RPMI7951 (cell line): ENCODE measurements around the gene RETN. TPM values are rescaled to one million over a fixed set of nuclear protein-coding genes. Genes with fewer than 3 reads are reported as not detected.

Experiments used
- DNase-seq: peaks from one replicate; pipeline ENCODE4 v3.0.0-alpha.2; 2012; ENCODE audit warnings: low read depth
- total RNA-seq: library from RNA; depleted of rRNA; stranded (reverse); fragments of >200 nt; shearing (Covaris generic); gene quantifications from 2 replicates; pipeline ENCODE4 v1.2.3, GENCODE V29; 2014

The RETN gene
- total RNA-seq, 1 experiment from 2014 or later = not detected

DNA sequence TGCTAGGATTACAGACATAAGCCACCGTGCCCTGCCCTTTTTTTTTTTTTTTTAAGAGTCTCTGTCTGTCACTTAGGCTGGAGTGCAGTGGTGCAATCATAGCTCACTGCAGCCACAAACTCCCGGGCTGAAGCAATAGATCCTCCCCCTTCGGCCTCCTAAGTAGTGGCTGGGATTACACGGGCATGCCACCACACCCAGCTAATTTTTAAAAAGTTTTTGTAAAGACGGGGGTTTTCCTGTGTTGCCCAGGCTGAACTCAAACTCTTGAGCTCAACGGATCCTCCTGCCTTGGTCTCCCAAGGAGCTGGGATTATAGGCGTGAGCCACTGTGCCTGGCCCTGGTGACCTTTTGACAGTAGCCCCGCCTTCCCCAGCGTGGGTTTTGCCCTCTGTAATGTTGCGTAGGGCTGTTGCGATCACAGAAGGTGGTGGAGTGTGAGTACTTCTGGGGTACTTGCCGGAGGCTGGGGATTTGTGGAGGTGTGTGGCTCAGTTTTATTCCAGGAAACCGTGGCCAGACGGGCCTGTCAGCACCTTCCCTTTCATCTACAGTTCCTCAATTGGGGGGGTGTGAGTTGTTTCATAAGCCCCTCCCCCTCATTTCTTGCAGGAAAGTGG is 11.6 kb upstream of the RETN start:
- DNase-seq = no peak

DNA sequence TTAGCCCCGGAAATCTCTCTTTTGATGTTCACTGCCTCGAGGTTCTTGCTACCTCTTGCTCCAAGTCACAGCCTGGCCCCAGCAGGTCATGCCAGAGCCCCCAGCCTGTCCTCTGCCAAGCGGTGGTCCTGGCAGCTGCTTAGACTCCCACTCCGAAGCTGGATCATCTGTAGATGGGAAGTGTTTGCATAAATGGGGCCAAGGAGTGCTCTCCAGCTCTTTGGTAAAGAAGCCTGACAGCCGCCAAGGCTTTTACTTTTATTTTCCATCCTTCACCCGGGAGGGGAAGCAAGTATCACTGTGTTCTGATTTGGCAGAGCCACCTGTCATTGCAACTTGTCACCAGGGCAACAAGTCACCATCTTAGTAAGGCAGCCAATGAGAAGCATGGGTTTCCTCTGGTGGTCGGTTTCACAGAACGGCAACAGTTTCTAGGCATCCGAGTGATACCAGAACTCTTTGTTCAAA is 10.6 kb upstream of the RETN start:
- no peak for DNase-seq

GRCh38 chr19:7661744-7662538 is 6.9 kb upstream of the RETN start:
- DNase-seq = no peak

- DNase-seq = no peak
These were observed 6.2 kb upstream of the RETN start for GRCh38 chr19:7662657-7663056.

GRCh38 chr19:7663706-7664105 is 5.1 kb upstream of the RETN start:
- DNase-seq = no peak

DNA sequence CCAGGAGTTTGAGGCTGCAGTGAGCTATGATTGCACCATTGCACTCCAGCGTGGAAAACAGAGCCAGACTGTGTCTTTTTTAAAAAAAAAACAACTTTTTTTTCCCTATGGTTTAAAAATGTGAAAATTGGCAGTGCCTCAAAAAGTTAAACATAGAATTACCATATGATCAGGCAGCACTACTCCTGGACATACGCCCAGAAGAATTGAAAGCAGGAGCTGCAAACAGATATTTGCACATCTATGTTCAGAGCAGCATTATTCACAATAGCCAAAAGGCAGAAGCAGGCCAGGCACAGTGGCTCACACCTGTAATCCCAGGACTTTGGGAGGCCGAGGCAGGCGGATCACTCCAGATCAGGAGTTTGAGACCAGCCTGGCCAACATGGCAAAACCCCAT is 3.8 kb upstream of the RETN start:
- DNase-seq = no peak

DNA sequence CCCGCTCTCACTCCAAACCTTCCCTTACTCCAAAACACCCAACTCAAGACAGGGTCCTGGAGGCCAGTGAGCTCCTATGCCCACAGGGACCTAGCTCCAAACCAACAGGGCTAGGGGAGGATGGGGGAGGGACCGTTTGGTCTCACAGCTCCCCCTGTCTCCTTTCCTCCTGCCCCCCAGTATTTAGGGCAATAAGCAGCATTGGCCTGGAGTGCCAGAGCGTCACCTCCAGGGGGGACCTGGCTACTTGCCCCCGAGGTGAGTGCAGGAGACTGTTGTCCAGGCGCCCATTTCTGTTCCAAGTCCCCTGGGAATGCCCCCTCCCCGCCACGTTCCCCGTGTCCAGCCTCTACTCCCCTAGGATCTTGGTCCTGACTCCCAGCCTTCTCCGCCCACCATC is 792 bp downstream of the RETN start:
- DNase-seq = no peak

DNA sequence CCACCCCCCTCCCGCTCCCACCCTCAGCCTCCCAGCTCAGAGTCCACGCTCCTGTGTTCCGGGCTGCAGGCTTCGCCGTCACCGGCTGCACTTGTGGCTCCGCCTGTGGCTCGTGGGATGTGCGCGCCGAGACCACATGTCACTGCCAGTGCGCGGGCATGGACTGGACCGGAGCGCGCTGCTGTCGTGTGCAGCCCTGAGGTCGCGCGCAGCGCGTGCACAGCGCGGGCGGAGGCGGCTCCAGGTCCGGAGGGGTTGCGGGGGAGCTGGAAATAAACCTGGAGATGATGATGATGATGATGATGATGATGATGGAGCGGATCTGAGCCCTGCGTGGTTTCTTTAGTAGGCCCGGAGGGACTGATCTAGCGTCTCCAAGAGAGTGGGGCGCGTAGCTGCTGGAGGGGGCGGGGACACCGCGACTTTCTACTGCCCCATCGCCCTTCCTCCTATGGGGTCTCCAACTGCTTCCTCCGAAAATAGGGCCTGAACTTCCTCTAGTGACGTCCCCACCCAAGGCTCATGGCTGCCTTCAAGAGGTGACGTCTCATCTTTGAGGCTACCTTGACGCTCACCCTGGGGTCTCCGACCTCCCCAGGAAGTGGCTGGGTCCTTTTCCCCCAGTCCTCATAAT is 1.4 kb downstream of the RETN start:
- DNase-seq = no peak

DNA sequence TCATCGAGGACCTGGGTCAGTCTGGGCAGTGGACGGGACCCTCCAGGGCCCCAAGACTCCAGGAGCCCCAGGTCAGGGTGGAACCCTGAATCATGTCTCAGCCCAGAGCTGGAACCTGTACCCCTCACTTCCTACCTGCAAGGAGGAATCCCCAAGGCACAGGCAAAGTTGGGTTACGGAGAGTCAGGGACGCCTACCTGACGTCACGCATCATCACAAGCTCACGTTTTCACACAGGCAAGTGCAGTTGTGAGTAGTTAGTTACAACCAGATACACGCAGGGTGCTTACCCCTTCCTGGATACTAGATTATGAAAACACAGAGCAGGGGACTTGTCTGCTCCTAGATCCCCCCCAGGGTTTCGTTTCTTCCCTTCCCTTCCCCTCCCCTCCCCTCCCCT is 1.9 kb downstream of the RETN start:
- no peak for DNase-seq

- DNase-seq = no peak
These were observed 3.7 kb downstream of the RETN start for GRCh38 chr19:7672522-7672921.

- peak; percentile 66 for DNase-seq
These were observed 5.5 kb downstream of the RETN start for GRCh38 chr19:7674010-7675005.

DNA sequence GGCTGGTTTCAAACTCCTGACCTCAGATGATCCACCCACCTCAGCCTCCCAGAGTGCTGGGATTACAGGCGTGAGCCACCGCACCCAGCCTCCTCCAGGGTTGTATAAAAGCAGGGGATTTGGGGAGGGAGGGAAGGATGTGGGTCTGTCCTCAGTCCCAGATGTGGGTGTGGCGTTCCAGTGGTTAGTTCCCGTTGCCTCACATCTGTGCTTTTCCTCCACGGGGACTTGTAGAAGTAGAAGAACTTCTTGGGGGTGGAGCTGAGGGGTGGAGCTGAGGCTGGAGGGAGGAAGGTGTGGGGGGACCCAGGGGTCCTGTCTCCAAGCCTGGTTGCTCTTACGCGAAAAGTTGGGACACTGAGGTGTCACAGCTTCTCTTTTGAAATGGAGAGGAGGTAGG is 7.5 kb downstream of the RETN start:
- no peak for DNase-seq

- DNase-seq = no peak
These were observed 8.0 kb downstream of the RETN start, which contains the start of gene MCEMP1 for GRCh38 chr19:7676854-7677253. MCEMP1 (plus strand) TSS chr19:7677090; CDS start chr19:7677121, 31 bp downstream.

DNA sequence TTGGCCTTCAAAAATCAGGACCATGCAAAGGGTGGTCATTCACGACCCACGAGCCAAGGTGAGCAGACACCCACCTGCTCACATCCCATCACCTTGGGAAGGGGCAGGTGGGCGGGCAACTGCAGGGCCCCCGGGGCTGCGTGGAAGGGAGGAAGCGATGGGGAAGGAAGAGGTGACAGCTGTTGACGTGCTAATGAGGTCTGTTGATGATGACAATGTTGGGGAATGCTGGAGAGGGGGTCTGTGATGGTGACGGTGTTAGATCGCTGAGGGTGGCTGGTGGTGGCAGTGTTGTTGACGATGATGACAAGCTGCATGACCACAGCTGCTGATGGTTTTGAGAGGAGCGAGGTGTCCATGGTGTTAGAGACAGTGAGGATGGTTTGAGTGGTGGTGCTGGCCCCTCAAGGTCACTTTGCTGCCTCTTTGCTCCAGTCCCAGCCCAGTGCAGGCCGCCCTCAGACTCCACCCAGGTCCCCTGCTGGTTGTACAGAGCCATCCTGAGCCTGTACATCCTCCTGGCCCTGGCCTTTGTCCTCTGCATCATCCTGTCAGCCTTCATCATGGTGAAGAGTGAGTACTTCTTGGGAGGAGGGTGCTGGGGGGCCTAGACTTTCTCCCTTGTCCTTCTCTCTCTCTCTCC is 8.9 kb downstream of the RETN start:
- no peak for DNase-seq

GRCh38 chr19:7678971-7679751 is 10.3 kb downstream of the RETN start:
- peak; percentile 18 for DNase-seq

- no peak for DNase-seq
These were observed 11.1 kb downstream of the RETN start for GRCh38 chr19:7679771-7680605.

GRCh38 chr19:7680606-7681339 is 11.9 kb downstream of the RETN start, which contains the start of gene TRAPPC5:
TRAPPC5 (plus strand) TSS chr19:7680833; CDS start chr19:7682254, 1,421 bp downstream.
- peak; percentile 66 for DNase-seq
